A549 (cell line): Measurements from ENCODE around the gene KANSL1. TPM values are rescaled to one million over a fixed set of nuclear protein-coding genes. Genes with fewer than 3 reads are reported as not detected.

Experiments
- ATAC-seq, 2 experiments: fragments of 200-7000 bp in 1 of 2; fragments of >200 bp in 1 of 2; cut with Nextera tagmentation in 1 of 2; cut with Tn5 transposase in 1 of 2; 3 replicates each; pipeline versions ENCODE4 v1.8.0 to v1.9.1; 2018 to 2020; ENCODE audit warnings: mild to moderate bottlenecking in 1 of 2, moderate library complexity in 1 of 2
- CTCF ChIA-PET: fragments of 300-600 bp; sonication (Branson Sonifier 250); formaldehyde crosslinking; extraction: SDS; loops from one replicate; lab custom pipeline; 2021; ENCODE audit warnings: antibody characterized with exemption, inconsistent platforms; lab: Yijun Ruan, JAX
- POLR2A ChIA-PET: fragments of 350-600 bp; formaldehyde crosslinking; extraction: SDS; loops from one replicate; lab custom pipeline; 2021; ENCODE audit warnings: antibody characterized with exemption, inconsistent platforms; lab: Yijun Ruan, JAX
- DNase-seq, 2 experiments: peaks; one replicate each; pipeline versions ENCODE4 v3.0.0 to v3.0.0-alpha.2; 2011 to 2016; ENCODE audit warnings: low read depth in 1 of 2, low spot score in 1 of 2
- FAIRE-seq: peaks from 2 replicates; lab custom pipeline; 2011; peaks lifted over from hg19 to GRCh38; lab: Jason Lieb, UNC
- H3K27ac ChIP-seq, 2 experiments: fragments of >200 bp; sonication (Bioruptor Twin); formaldehyde crosslinking; 3 replicates each; pipeline ENCODE4 v1.5.1; 2016 to 2017
- H3K4me1 ChIP-seq: fragments of >200 bp; sonication (Bioruptor Twin); formaldehyde crosslinking; 3 replicates; pipeline ENCODE4 v1.6.1; 2016
- H3K4me2 ChIP-seq: fragments of >200 bp; sonication (Bioruptor Twin); formaldehyde crosslinking; 3 replicates; pipeline ENCODE4 v1.6.1; 2016
- H3K4me3 ChIP-seq: fragments of >200 bp; sonication (Bioruptor Twin); formaldehyde crosslinking; 3 replicates; pipeline ENCODE4 v1.5.1; 2016
- H3K9me3 ChIP-seq: fragments of >200 bp; sonication (Bioruptor Twin); formaldehyde crosslinking; 3 replicates; pipeline ENCODE4 v1.6.1; 2016
- BHLHE40 ChIP-seq: IDR thresholded peaks from 2 replicates; pipeline ENCODE4 v1.6.1; 2012; ENCODE audit warnings: low read depth, low read length, inconsistent platforms
- CHD2 ChIP-seq: fragments of 150-350 bp; IDR thresholded peaks from 2 replicates; pipeline ENCODE4 v1.6.1; 2014; ENCODE audit warnings: low read length; ENCODE audit not compliant: partially characterized antibody
- EHF ChIP-seq: fragments of 250-450 bp; sonication (Bioruptor Pico); IDR thresholded peaks from 2 replicates; pipeline ENCODE4 v1.5.0; 2020; ENCODE audit warnings: mild to moderate bottlenecking
- EHMT2 ChIP-seq: fragments of 200-600 bp; sonication (generic); IDR thresholded peaks from 2 replicates; pipeline ENCODE4 v1.6.1; 2016; ENCODE audit warnings: antibody characterized with exemption, low read depth, mild to moderate bottlenecking, moderate library complexity
- EP300 ChIP-seq, 2 experiments: fragments of >200 bp; sonication (Bioruptor Twin); formaldehyde crosslinking; IDR thresholded peaks; 2 replicates in 1 of 2; 3 replicates in 1 of 2; pipeline ENCODE4 v1.6.1; 2016 to 2017
- FOSL2 ChIP-seq, 2 experiments: fragments of 450-650 bp in 1 of 2; fragments of >200 bp in 1 of 2; sonication (Bioruptor Twin) in 1 of 2; formaldehyde crosslinking; IDR thresholded peaks; 2 replicates each; pipeline versions ENCODE4 v1.5.0 to v1.6.1; 2016 to 2020; ENCODE audit warnings: mild to moderate bottlenecking in 1 of 2, moderate library complexity in 1 of 2
- FOXS1 ChIP-seq: fragments of 250-450 bp; sonication (Bioruptor Pico); IDR thresholded peaks from 2 replicates; pipeline ENCODE4 v1.5.0; 2020; ENCODE audit warnings: mild to moderate bottlenecking, moderate library complexity
- HDAC2 ChIP-seq: fragments of 200-600 bp; sonication (generic); IDR thresholded peaks from 2 replicates; pipeline ENCODE4 v1.6.1; 2016
- HES2 ChIP-seq: fragments of >200 bp; sonication (Bioruptor Twin); formaldehyde crosslinking; IDR thresholded peaks from 2 replicates; pipeline ENCODE4 v1.6.1; 2016
- HOXA7 ChIP-seq: fragments of 250-450 bp; sonication (Bioruptor Pico); IDR thresholded peaks from 2 replicates; pipeline ENCODE4 v1.5.0; 2020; ENCODE audit warnings: mild to moderate bottlenecking, moderate library complexity
- HOXB5 ChIP-seq: fragments of 250-450 bp; sonication (Bioruptor Pico); IDR thresholded peaks from 2 replicates; pipeline ENCODE4 v1.5.0; 2020; ENCODE audit warnings: mild to moderate bottlenecking, moderate library complexity
- JUNB ChIP-seq: fragments of >200 bp; sonication (Bioruptor Twin); formaldehyde crosslinking; IDR thresholded peaks from 2 replicates; pipeline ENCODE4 v1.6.1; 2016
- KDM5A ChIP-seq: fragments of 200-600 bp; sonication (generic); IDR thresholded peaks from 2 replicates; pipeline ENCODE4 v1.6.1; 2016; ENCODE audit warnings: antibody characterized with exemption, mild to moderate bottlenecking
- MAZ ChIP-seq: fragments of 150-350 bp; IDR thresholded peaks from 2 replicates; pipeline ENCODE4 v1.6.1; 2014; ENCODE audit warnings: antibody characterized with exemption, low read depth, low read length, borderline replicate concordance
- NFE2L2 ChIP-seq: fragments of 150-350 bp; conservative IDR thresholded peaks from 2 replicates; pipeline ENCODE4 v1.6.1; 2014; ENCODE audit warnings: low read length
- PBX3 ChIP-seq: IDR thresholded peaks from 2 replicates; pipeline ENCODE4 v1.6.1; 2012
- POLR2A ChIP-seq: IDR thresholded peaks from 2 replicates; pipeline ENCODE4 v1.6.1; 2012; ENCODE audit warnings: mild to moderate bottlenecking, low read length
- POLR2AphosphoS2 ChIP-seq: conservative IDR thresholded peaks from 2 replicates; pipeline ENCODE4 v1.6.1; 2012; ENCODE audit warnings: low read length, improper control_type of control experiment, inconsistent platforms
- REST ChIP-seq: fragments of 200-600 bp; sonication (generic); IDR thresholded peaks from 2 replicates; pipeline ENCODE4 v1.6.1; 2016; ENCODE audit warnings: antibody characterized with exemption, mild to moderate bottlenecking, moderate library complexity
- RNF2 ChIP-seq: fragments of 200-600 bp; sonication (generic); IDR thresholded peaks from 2 replicates; pipeline ENCODE4 v1.6.1; 2016; ENCODE audit warnings: low read depth, mild to moderate bottlenecking, antibody characterized with exemption, moderate library complexity, borderline replicate concordance
- SMC3 ChIP-seq: fragments of >200 bp; sonication (Bioruptor Twin); formaldehyde crosslinking; IDR thresholded peaks from 3 replicates; pipeline ENCODE4 v1.6.1; 2018; ENCODE audit warnings: inconsistent platforms
- SREBF2 ChIP-seq: fragments of 450-650 bp; IDR thresholded peaks from 2 replicates; pipeline ENCODE4 v1.6.1; 2014; ENCODE audit warnings: mild to moderate bottlenecking, moderate library complexity
- TP53 ChIP-seq: fragments of 250-450 bp; sonication (Bioruptor Pico); IDR thresholded peaks from 2 replicates; pipeline ENCODE4 v1.5.0; 2021; ENCODE audit warnings: mild to moderate bottlenecking, moderate library complexity
- USF2 ChIP-seq: fragments of 450-650 bp; IDR thresholded peaks from 2 replicates; pipeline ENCODE4 v1.6.1; 2014; ENCODE audit warnings: antibody characterized with exemption
- ZC3H11A ChIP-seq: fragments of 450-650 bp; IDR thresholded peaks from 2 replicates; pipeline ENCODE4 v1.6.1; 2014; ENCODE audit warnings: antibody characterized with exemption, mild to moderate bottlenecking
- ZFP36 ChIP-seq: fragments of 450-650 bp; IDR thresholded peaks from 2 replicates; pipeline ENCODE4 v1.6.1; 2014; ENCODE audit warnings: borderline replicate concordance; ENCODE audit not compliant: partially characterized antibody
- ZNF302 ChIP-seq: fragments of 250-450 bp; sonication (Bioruptor Pico); IDR thresholded peaks from 2 replicates; pipeline ENCODE4 v1.9.0; 2021; ENCODE audit warnings: inconsistent platforms, mild to moderate bottlenecking, moderate library complexity
- ZSCAN20 ChIP-seq: fragments of 250-450 bp; sonication (Bioruptor Pico); IDR thresholded peaks from 2 replicates; pipeline ENCODE4 v1.8.0; 2022; ENCODE audit warnings: mild to moderate bottlenecking, moderate library complexity
- WGBS: methylation state at CpG from one replicate; pipeline ENCODE4 v1.1.6; 2017; ENCODE audit errors: missing lambda C conversion rate; 5-methylcytosine and 5-hydroxymethylcytosine counted together
- polyA plus RNA-seq, 4 experiments: library from polyadenylated mRNA; depleted of rRNA in 3 of 4; stranded (reverse); fragments of >200 nt; fragmentation: RNase III in 1 of 4; extraction: RNeasy Plus Mini Kit Qiagen cat#74134 plus additional on column Dnase treatment in 1 of 4; gene quantifications; 2 replicates in 3 of 4; 3 replicates in 1 of 4; pipeline ENCODE4 v1.2.3, GENCODE V29; 2011 to 2017

The KANSL1 gene
- polyA plus RNA-seq, 2 of the 4 experiments (the other 2 are of a cell fraction): 22.6 to 27.9 TPM

GRCh38 chr17:46166692-46167249 is 26.5 kb downstream of the KANSL1 start:
- FAIRE-seq: no peak
- Histone ChIP-seq H3K4me1 (peaks cover 65% of the 10 kb centered on the region), H3K27ac (peak overlapping the region in 1 of 2 experiments; percentile 47; a peak in 2 of 6 replicates), H3K9me3 (no peaks in the 10 kb centered on the region), H3K4me3 (no peak overlapping the region)
- POLR2A ChIA-PET: no interaction called here
- WGBS: 72% methylated on average over 2 of the region's 2 CpGs
- no peak for ATAC-seq
- DNase-seq: no peak
- no peak for TF ChIP-seq RNF2
- no peak for TF ChIP-seq NFE2L2
- no peak for TF ChIP-seq TP53 (CRISPR knock-in tag)
- TF ChIP-seq SREBF2: no peak
- TF ChIP-seq REST: no peak
- no peak for TF ChIP-seq ZNF302
- TF ChIP-seq EHMT2: no peak
- no peak for TF ChIP-seq POLR2AphosphoS2
- TF ChIP-seq EP300 (IDR thresholded peaks at IDR 0.05): no peak
- TF ChIP-seq ZSCAN20: no peak
- TF ChIP-seq EHF: no peak
- no peak for TF ChIP-seq HES2
- TF ChIP-seq HOXB5: no peak
- TF ChIP-seq, all 56 proteins: peak for 0
- CTCF ChIA-PET: interaction anchor here (0.7 to 19.7 kb wide), 11 partner anchors 10 to 581 kb away, joined by 3 to 205 read pairs (median 4); partner anchors contain the start of gene KANSL1
- peak overlapping the region; percentile 66 for H3K4me2 ChIP-seq

- H3K27ac ChIP-seq: no peak overlapping the region
- peaks cover 69% of the 10 kb centered on the region for H3K4me1 ChIP-seq
- ChIA-PET CTCF (interaction anchor here (0.8 to 6.1 kb wide), 12 partner anchors 11 to 120 kb away, joined by 3 to 72 read pairs (median 4); partner anchors contain the start of gene KANSL1), POLR2A (interaction anchor here (1.5 kb wide), 1 partner anchor 29 kb away, joined by 3 read pairs; the partner anchor contains the start of gene KANSL1)
- H3K9me3 ChIP-seq: no peaks in the 10 kb centered on the region
- WGBS: 90% methylated on average over 4 of the region's 4 CpGs
- no peak for TF ChIP-seq USF2
- FAIRE-seq: peak; percentile 18
- H3K4me3 ChIP-seq: no peak overlapping the region
- ATAC-seq: no peak
- no peak overlapping the region for H3K4me2 ChIP-seq
- no peak for DNase-seq
Observed at GRCh38 chr17:46163929-46164594, 29.2 kb downstream of the KANSL1 start.

- FAIRE-seq (no peak), ATAC-seq (no peak), DNase-seq (no peak)
- H3K4me3 ChIP-seq: no peak overlapping the region
- H3K27ac ChIP-seq: no peak overlapping the region
- CTCF ChIA-PET: interaction anchor here (1.1 to 6.1 kb wide), 9 partner anchors 10 to 161 kb away, joined by 3 to 72 read pairs (median 7); partner anchors contain the start of gene KANSL1
- 94% methylated on average over 1 of the region's 1 CpG for WGBS
- H3K9me3 ChIP-seq: no peaks in the 10 kb centered on the region
- peaks cover 69% of the 10 kb centered on the region for H3K4me1 ChIP-seq
- POLR2A ChIA-PET: interaction anchor here (1.5 kb wide), 2 partner anchors 15 to 30 kb away, joined by 3 read pairs; partner anchors contain the start of gene KANSL1
- H3K4me2 ChIP-seq: 0 out of 3 replicates have a peak overlapping the region, but pooled peaks have one; percentile 0
- TF ChIP-seq KDM5A (no peak), ZFP36 (no peak), EHMT2 (no peak), PBX3 (no peak), FOSL2 (IDR thresholded peaks at IDR 0.05) (no peak), FOSL2 (CRISPR knock-in tag; IDR thresholded peaks at IDR 0.05) (no peak), SMC3 (no peak), RNF2 (no peak), MAZ (no peak), USF2 (no peak), HDAC2 (no peak), POLR2A (no peak), JUNB (no peak), HOXA7 (no peak), CHD2 (no peak), TP53 (CRISPR knock-in tag) (no peak), ZC3H11A (no peak), BHLHE40 (no peak), FOXS1 (CRISPR knock-in tag) (no peak)
Observed at GRCh38 chr17:46163316-46163715, 29.9 kb downstream of the KANSL1 start.
